H1 (cell line): ENCODE measurements around the gene DNAJC5G. TPM values are rescaled to one million over a fixed set of nuclear protein-coding genes. Genes with fewer than 3 reads are reported as not detected.

Experiments used
- CHD7 ChIP-seq: fragments of 300-600 bp; sonication (generic); IDR thresholded peaks from 2 replicates; pipeline ENCODE4 v1.7.1; 2012; ENCODE audit warnings: low read length, moderate library complexity, mild to moderate bottlenecking, inconsistent platforms; ENCODE audit not compliant: insufficient replicate concordance
- GABPA ChIP-seq: IDR thresholded peaks from 2 replicates; pipeline ENCODE4 v1.6.1; 2011; ENCODE audit warnings: mild to moderate bottlenecking, low read length, moderate library complexity, borderline replicate concordance; ENCODE audit not compliant: insufficient read depth
- SAP30 ChIP-seq: fragments of 300-600 bp; sonication (generic); IDR thresholded peaks from 2 replicates; pipeline ENCODE4 v1.7.1; 2012; ENCODE audit warnings: low read length, moderate library complexity, mild to moderate bottlenecking, inconsistent platforms; ENCODE audit not compliant: insufficient read depth, insufficient replicate concordance
- SIN3A ChIP-seq, 2 experiments: IDR thresholded peaks in 1 of 2; conservative IDR thresholded peaks in 1 of 2; 2 replicates each; pipeline ENCODE4 v1.6.1; 2011 to 2012; ENCODE audit warnings: low read length in 2 of 2, improper control_type of control experiment in 1 of 2, low read depth in 1 of 2, mild to moderate bottlenecking in 1 of 2
- TAF7 ChIP-seq: optimal IDR thresholded peaks from 2 replicates; pipeline ENCODE3; 2011; ENCODE audit warnings: low read depth, mild to moderate bottlenecking, inconsistent platforms, low read length, moderate library complexity, borderline replicate concordance
- polyA plus RNA-seq, 7 experiments: library from polyadenylated mRNA; depleted of rRNA in 3 of 7; stranded (reverse) in 5 of 7; unstranded in 2 of 7; fragments of >200 nt in 5 of 7; fragments of 200-250 nt in 2 of 7; gene quantifications; 1 replicate in 5 of 7; 2 replicates in 1 of 7; 4 replicates in 1 of 7; pipeline versions ENCODE4 v1.2.1 to v1.2.3, GENCODE V29; 2011 to 2013; ENCODE audit warnings: missing spikeins in 2 of 7, mixed read lengths in 2 of 7
- total RNA-seq: library from RNA; stranded (reverse); fragmentation: NEBNext Ultra II Directional; extraction: Animal tissue kit (Norgen Biotek cat#: 25700); gene quantifications from 2 replicates; pipeline ENCODE4 v1.2.1, GENCODE V29; 2021

Gene DNAJC5G
- total and polyA plus RNA-seq, 2 of the 8 experiments (the other 6 are each of a cell fraction or from before 2014, with no cell fraction given): 0.83 to 1.4 TPM

DNA sequence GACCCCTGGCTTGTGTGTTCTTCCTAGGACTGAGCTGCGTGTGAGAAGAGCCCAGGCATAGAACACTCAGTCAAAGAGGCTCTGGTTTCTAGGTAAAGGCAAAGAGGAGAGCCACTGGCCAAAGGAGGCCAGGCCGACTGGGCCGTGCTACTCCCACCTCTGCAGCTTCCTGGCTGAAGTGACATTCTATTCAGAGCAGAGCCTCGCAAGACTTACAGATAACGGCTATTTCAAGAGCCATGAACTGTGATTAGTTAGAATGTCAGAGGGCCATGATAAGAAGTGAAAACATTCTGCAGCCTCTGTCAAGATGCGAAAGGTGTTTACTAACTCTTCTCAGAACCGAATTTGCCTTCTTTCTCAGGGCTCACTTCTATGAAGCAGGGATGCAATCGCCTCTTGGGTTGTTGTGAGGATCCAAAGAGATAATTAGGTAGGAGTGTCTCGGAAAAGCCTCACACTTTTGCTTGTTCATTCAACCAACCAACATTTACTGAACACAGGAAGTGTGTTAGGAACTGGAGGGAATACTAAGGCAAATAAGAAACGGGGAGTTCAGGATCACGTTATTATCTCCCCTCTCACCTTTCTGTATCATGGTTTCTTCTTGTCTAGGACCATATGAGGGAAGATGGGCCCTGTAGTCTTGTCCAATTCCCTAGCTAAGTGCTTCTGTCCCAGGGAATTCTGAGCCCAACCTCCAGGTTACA is 3.4 kb upstream of the DNAJC5G start (continued):
- TF ChIP-seq SIN3A (conservative IDR thresholded peaks at IDR 0.05 in 1 of 2, IDR thresholded peaks at IDR 0.05 in 1 of 2; ENCODE audit: low read depth in 1 of 2, low read length in 2 of 2): no peak
- TF ChIP-seq SAP30: no peak
- TF ChIP-seq GABPA: no peak
- TF ChIP-seq CHD7: no peak
- no peak for TF ChIP-seq TAF7
